Bronchial epithelial cell (primary cell): ENCODE measurements around the gene CNTROB. TPM values are rescaled to one million over a fixed set of nuclear protein-coding genes. Genes with fewer than 3 reads are reported as not detected.

ENCODE experiments used
- DNase-seq: peaks from one replicate; pipeline ENCODE4 v3.0.0-alpha.2; 2010; ENCODE audit warnings: low read depth
- FAIRE-seq: peaks from 2 replicates; lab custom pipeline; 2011; peaks lifted over from hg19 to GRCh38; lab: Jason Lieb, UNC
- H3K27me3 ChIP-seq: 2 replicates; pipeline ENCODE4 v1.5.1; 2011; ENCODE audit warnings: low read length; ENCODE audit not compliant: control insufficient read depth, insufficient read depth
- H3K36me3 ChIP-seq: 2 replicates; pipeline ENCODE4 v1.5.1; 2011; ENCODE audit warnings: low read length; ENCODE audit not compliant: control insufficient read depth, insufficient read depth
- H3K4me3 ChIP-seq: 2 replicates; pipeline ENCODE4 v1.5.1; 2011; ENCODE audit warnings: mild to moderate bottlenecking, low read depth, low read length, control low read depth
- CTCF ChIP-seq: IDR thresholded peaks from 2 replicates; pipeline ENCODE4 v1.5.1; 2011; ENCODE audit warnings: mild to moderate bottlenecking, moderate library complexity, low read length, control low read depth, inconsistent platforms; ENCODE audit not compliant: insufficient read depth, severe bottlenecking
- total RNA-seq: library from RNA; depleted of rRNA; stranded (reverse); fragments of >200 nt; gene quantifications from 2 replicates; pipeline ENCODE4 v1.2.1, GENCODE V29; 2014

CNTROB gene
- total RNA-seq, 1 donor from 2014 or later, result 8.2 TPM

DNA sequence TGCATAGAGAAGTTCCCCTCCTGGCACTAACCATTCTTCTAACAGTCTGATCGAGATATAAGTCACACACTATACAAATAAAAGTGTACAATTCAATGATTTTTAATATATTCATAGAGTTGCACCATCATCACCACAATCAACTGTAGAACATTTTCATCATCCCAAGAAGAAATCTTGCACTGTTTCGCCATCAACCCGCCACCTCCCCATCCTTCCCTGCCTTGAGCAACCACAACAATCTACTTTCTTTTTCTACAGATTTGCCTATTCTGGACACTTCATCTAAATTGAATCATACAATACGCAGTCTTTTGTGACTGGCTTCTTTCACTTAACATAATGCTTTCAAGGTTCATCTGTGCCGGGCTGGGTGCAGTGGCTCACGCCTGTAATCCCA is 37.4 kb downstream of the CNTROB start:
- TF ChIP-seq CTCF, result no peak
- Histone ChIP-seq H3K36me3 (no peaks in the 10 kb centered on the region), H3K4me3 (no peak overlapping the region), H3K27me3 (no peaks in the 10 kb centered on the region)
- no peak for DNase-seq
- no peak for FAIRE-seq

DNA sequence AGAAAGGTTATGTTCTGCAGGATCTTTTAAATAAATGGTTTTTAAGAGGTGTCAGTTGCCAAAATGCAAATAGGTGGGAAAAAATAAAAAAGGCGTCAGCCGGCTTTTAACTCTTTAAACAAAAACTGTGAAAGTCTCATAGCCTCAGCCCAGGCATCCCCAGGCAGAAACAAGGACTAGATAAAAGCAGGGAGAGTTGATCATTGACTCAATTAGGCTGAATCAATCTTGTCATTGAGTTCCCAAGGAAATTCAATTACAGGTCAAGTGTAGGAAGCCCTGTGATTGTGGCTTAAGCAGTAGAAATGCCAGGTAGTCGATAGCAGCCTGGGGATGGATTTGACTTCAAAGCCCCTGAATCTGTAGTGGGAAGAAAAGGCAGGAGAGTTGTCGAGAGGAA is 39.6 kb downstream of the CNTROB start:
- Histone ChIP-seq H3K36me3 (no peaks in the 10 kb centered on the region), H3K27me3 (no peaks in the 10 kb centered on the region), H3K4me3 (no peak overlapping the region)
- no peak for TF ChIP-seq CTCF
- FAIRE-seq, result no peak
- no peak for DNase-seq

DNA sequence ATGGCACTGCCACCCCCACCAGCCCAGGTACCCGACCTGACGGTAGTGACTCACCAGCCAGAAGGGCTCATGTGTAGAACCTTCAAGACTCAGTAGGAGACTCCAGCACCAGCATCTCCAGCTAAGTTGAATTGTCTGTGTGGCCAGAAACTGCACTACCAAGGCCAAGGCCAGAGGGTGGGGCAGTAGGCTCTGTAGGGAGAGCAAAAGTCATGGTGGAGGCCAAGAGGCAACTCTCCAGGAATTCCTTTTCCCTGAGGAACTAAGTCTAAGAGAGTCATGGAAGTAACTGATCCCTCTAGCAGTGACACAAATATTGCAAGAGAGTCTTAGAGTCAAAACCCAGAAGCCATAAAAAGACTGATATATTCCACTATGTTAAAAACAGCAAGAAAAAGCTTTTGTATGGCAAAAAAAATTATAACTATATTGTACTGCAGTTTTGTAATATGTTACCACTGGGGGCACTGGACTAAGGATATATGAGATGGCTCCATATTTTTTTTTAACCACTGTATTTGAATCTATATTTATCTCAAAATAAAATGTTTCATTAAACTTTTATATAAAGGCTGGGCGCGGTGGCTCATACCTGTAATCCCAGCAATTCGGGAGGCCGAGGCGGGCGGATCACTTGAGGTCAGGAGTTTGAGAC is 40.3 kb downstream of the CNTROB start:
- H3K27me3 ChIP-seq, result no peaks in the 10 kb centered on the region
- FAIRE-seq (no peak), DNase-seq (no peak)
- no peak overlapping the region for H3K4me3 ChIP-seq
- no peak for TF ChIP-seq CTCF
- no peaks in the 10 kb centered on the region for H3K36me3 ChIP-seq

- FAIRE-seq (no peak), DNase-seq (no peak)
- no peak for TF ChIP-seq CTCF
- Histone ChIP-seq H3K36me3 (no peaks in the 10 kb centered on the region), H3K4me3 (no peak overlapping the region), H3K27me3 (no peaks in the 10 kb centered on the region)
These were observed 42.7 kb downstream of the CNTROB start for GRCh38 chr17:7974638-7975131.

DNA sequence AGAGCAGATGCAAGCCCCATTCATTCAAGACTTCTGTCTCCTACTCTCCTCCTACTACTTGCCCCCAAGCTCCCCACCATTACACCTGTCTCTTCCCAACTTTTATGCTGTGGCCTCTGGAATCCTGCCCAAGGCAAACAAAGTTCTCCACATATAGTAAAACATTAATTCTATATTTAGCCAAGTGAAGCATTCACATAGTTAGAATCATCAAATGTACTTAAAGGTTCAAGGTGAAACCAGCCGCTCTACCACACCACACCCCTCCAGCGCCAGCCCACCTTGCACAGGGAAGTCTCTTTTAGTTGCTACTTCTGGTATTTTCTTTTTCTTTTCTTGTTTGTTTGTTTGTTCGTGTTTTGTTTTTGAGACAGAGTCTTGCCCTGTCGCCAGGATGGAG is 45.0 kb downstream of the CNTROB start:
- no peaks in the 10 kb centered on the region for H3K27me3 ChIP-seq
- DNase-seq (no peak), FAIRE-seq (no peak)
- no peaks in the 10 kb centered on the region for H3K36me3 ChIP-seq
- no peak overlapping the region for H3K4me3 ChIP-seq
- TF ChIP-seq CTCF, result no peak

- no peaks in the 10 kb centered on the region for H3K36me3 ChIP-seq
- FAIRE-seq (no peak), DNase-seq (no peak)
- H3K4me3 ChIP-seq, result no peak overlapping the region
- no peaks in the 10 kb centered on the region for H3K27me3 ChIP-seq
- TF ChIP-seq CTCF, result no peak
These were observed 45.8 kb downstream of the CNTROB start for GRCh38 chr17:7977805-7978204.
